Astrocyte (in vitro differentiated cells and primary cell): ENCODE results near the gene PDZRN4. TPM values are rescaled to one million over a fixed set of nuclear protein-coding genes. Genes with fewer than 3 reads are reported as not detected.

Experiments used
- DNase-seq: peaks from one replicate; pipeline ENCODE4 v3.0.0-alpha.2; 2010; ENCODE audit warnings: low read depth
- FAIRE-seq: peaks from 2 replicates; lab custom pipeline; 2011; peaks lifted over from hg19 to GRCh38; lab: Jason Lieb, UNC
- H2AFZ ChIP-seq: 2 replicates; pipeline ENCODE4 v1.6.0; 2012; ENCODE audit warnings: low read depth, low read length, inconsistent platforms
- H3K27ac ChIP-seq: 2 replicates; pipeline ENCODE4 v1.5.1; 2011; ENCODE audit warnings: low read depth, low read length, inconsistent platforms
- H3K27me3 ChIP-seq: 2 replicates; pipeline ENCODE4 v1.6.0; 2011; ENCODE audit warnings: low read length, inconsistent platforms; ENCODE audit not compliant: insufficient read depth
- H3K36me3 ChIP-seq: 2 replicates; pipeline ENCODE4 v1.5.1; 2011; ENCODE audit warnings: low read length, inconsistent platforms; ENCODE audit not compliant: insufficient read depth
- H3K4me1 ChIP-seq: 2 replicates; pipeline ENCODE4 v1.5.1; 2011; ENCODE audit warnings: low read length, inconsistent platforms; ENCODE audit not compliant: insufficient read depth
- H3K4me2 ChIP-seq: 2 replicates; pipeline ENCODE4 v1.6.0; 2012; ENCODE audit warnings: low read length, inconsistent platforms
- H3K4me3 ChIP-seq: 2 replicates; pipeline ENCODE4 v1.5.1; 2011; ENCODE audit warnings: low read depth, mild to moderate bottlenecking, low read length, inconsistent platforms; ENCODE audit not compliant: insufficient read depth
- H3K79me2 ChIP-seq: 2 replicates; pipeline ENCODE4 v1.6.0; 2012; ENCODE audit warnings: mild to moderate bottlenecking, low read length, inconsistent platforms; ENCODE audit not compliant: insufficient read depth
- H3K9ac ChIP-seq: 2 replicates; pipeline ENCODE4 v1.6.0; 2012; ENCODE audit warnings: mild to moderate bottlenecking, low read length, inconsistent platforms
- H3K9me3 ChIP-seq: 2 replicates; pipeline ENCODE4 v1.5.1; 2012; ENCODE audit warnings: low read depth, mild to moderate bottlenecking, low read length, inconsistent platforms; ENCODE audit not compliant: insufficient read depth
- H4K20me1 ChIP-seq: 2 replicates; pipeline ENCODE4 v1.6.0; 2012; ENCODE audit warnings: low read length, inconsistent platforms; ENCODE audit not compliant: insufficient read depth
- H3K27ac Mint-ChIP-seq: one replicate; pipeline ENCODE4 v1.8.0; 2021; ENCODE audit warnings: mild to moderate bottlenecking, mixed read lengths; ENCODE audit not compliant: unreplicated experiment
- H3K27me3 Mint-ChIP-seq: one replicate; pipeline ENCODE4 v1.8.0; 2021; ENCODE audit warnings: low read depth, mixed read lengths; ENCODE audit not compliant: unreplicated experiment
- H3K36me3 Mint-ChIP-seq: one replicate; pipeline ENCODE4 v1.8.0; 2021; ENCODE audit warnings: low read depth, mixed read lengths; ENCODE audit not compliant: unreplicated experiment
- H3K4me1 Mint-ChIP-seq: one replicate; pipeline ENCODE4 v1.8.0; 2021; ENCODE audit warnings: low read depth, mixed read lengths; ENCODE audit not compliant: unreplicated experiment
- H3K4me3 Mint-ChIP-seq: one replicate; pipeline ENCODE4 v1.8.0; 2021; ENCODE audit warnings: mild to moderate bottlenecking, moderate library complexity, mixed read lengths; ENCODE audit not compliant: unreplicated experiment
- H3K9me3 Mint-ChIP-seq: one replicate; pipeline ENCODE4 v1.8.0; 2021; ENCODE audit warnings: mild to moderate bottlenecking, mixed read lengths; ENCODE audit not compliant: unreplicated experiment
- CTCF ChIP-seq: IDR thresholded peaks from 2 replicates; pipeline ENCODE4 v1.5.1; 2011; ENCODE audit warnings: low read depth, mild to moderate bottlenecking, inconsistent platforms, low read length, moderate library complexity; ENCODE audit not compliant: insufficient read depth
- EZH2 ChIP-seq: IDR thresholded peaks from 2 replicates; pipeline ENCODE4 v1.6.1; 2012; ENCODE audit warnings: mild to moderate bottlenecking, low read length, inconsistent platforms; ENCODE audit not compliant: insufficient read depth
- total RNA-seq: library from RNA; stranded (reverse); gene quantifications from 2 replicates; pipeline ENCODE4 v1.2.1, GENCODE V29; 2021

Gene PDZRN4
- total RNA-seq, 1 donor from 2014 or later: not detected

DNA sequence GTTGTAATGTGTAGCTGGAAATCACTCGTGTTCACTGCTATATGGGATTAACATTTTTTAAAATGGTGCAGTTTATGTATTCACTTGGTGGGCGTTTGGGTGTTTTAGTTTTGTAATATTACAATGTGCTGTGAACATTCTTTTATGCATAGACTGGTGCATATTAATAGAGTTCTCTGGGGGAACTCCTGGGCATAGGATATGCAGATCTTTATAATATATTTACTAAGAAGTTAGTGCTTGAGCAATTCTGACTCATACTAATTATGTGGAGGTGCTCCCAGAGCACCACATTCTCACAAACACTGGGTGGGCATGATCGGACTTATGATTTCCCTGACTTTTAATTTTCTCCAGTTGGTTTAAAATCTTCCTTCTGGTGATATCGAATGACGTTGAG, 342.3 kb downstream of the PDZRN4 start:
- no peaks in the 10 kb centered on the region for H4K20me1 ChIP-seq
- Mint-ChIP-seq H3K4me1 (peaks cover 1% of the 10 kb centered on the region), H3K36me3 (no peaks in the 10 kb centered on the region), H3K4me3 (no peak overlapping the region), H3K9me3 (no peaks in the 10 kb centered on the region), H3K27ac (no peak overlapping the region), H3K27me3 (no peaks in the 10 kb centered on the region)
- FAIRE-seq (no peak), DNase-seq (no peak)
- H3K79me2 ChIP-seq: no peaks in the 10 kb centered on the region
- no peak overlapping the region for H3K9ac ChIP-seq
- H3K4me2 ChIP-seq: no peak overlapping the region
- H3K36me3 ChIP-seq: no peaks in the 10 kb centered on the region
- no peaks in the 10 kb centered on the region for H3K9me3 ChIP-seq
- no peak overlapping the region for H3K27ac ChIP-seq
- H3K4me1 ChIP-seq: no peaks in the 10 kb centered on the region
- TF ChIP-seq EZH2 (no peak), CTCF (no peak)
- no peaks in the 10 kb centered on the region for H3K27me3 ChIP-seq
- H2AFZ ChIP-seq: no peak overlapping the region
- no peak overlapping the region for H3K4me3 ChIP-seq

- Mint-ChIP-seq H3K27me3 (no peaks in the 10 kb centered on the region), H3K9me3 (no peaks in the 10 kb centered on the region), H3K4me3 (no peak overlapping the region), H3K4me1 (peaks cover 1% of the 10 kb centered on the region), H3K36me3 (no peaks in the 10 kb centered on the region), H3K27ac (no peak overlapping the region)
- FAIRE-seq (no peak), DNase-seq (no peak)
- Histone ChIP-seq H2AFZ (no peak overlapping the region), H3K9ac (no peak overlapping the region), H3K4me1 (no peaks in the 10 kb centered on the region), H3K36me3 (no peaks in the 10 kb centered on the region), H3K27ac (no peak overlapping the region), H3K27me3 (no peaks in the 10 kb centered on the region), H3K4me2 (no peak overlapping the region), H3K4me3 (no peak overlapping the region), H3K79me2 (no peaks in the 10 kb centered on the region), H4K20me1 (no peaks in the 10 kb centered on the region), H3K9me3 (no peaks in the 10 kb centered on the region)
- no peak for TF ChIP-seq EZH2
Observed at GRCh38 chr12:41531147-41531829, 343.2 kb downstream of the PDZRN4 start.

DNA sequence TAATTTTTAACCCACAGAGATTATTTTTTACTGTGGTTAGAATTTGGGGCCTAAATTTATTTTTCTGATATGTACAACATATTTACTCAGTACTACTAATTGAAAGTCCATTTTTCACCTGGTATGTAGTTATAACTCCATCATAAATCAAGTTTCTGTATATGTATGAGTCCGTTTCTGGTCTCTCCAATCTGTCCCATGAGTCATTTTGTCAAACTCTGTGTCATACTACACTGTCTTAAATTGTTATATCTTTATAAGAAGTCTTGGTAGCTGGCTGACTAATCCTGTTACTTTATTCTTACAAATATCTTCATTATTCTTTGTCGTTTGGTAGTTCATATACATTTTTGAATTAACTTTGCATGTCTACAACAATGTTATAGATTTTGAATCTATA, 344.0 kb downstream of the PDZRN4 start:
- no peak overlapping the region for H2AFZ ChIP-seq
- no peak overlapping the region for H3K27ac ChIP-seq
- H4K20me1 ChIP-seq: no peaks in the 10 kb centered on the region
- Mint-ChIP-seq H3K27me3 (no peaks in the 10 kb centered on the region), H3K9me3 (no peaks in the 10 kb centered on the region), H3K4me3 (no peak overlapping the region), H3K27ac (no peak overlapping the region), H3K4me1 (no peaks in the 10 kb centered on the region), H3K36me3 (no peaks in the 10 kb centered on the region)
- H3K4me1 ChIP-seq: no peaks in the 10 kb centered on the region
- peak; percentile 8 for DNase-seq
- no peaks in the 10 kb centered on the region for H3K9me3 ChIP-seq
- no peaks in the 10 kb centered on the region for H3K79me2 ChIP-seq
- H3K4me2 ChIP-seq: no peak overlapping the region
- TF ChIP-seq CTCF (no peak), EZH2 (no peak)
- no peak overlapping the region for H3K4me3 ChIP-seq
- no peaks in the 10 kb centered on the region for H3K27me3 ChIP-seq
- no peaks in the 10 kb centered on the region for H3K36me3 ChIP-seq
- H3K9ac ChIP-seq: no peak overlapping the region
- no peak for FAIRE-seq
